K562 (cell line): ENCODE data around the gene XRCC2. TPM values are rescaled to one million over a fixed set of nuclear protein-coding genes. Genes with fewer than 3 reads are reported as not detected.

ENCODE experiments used
- CREB1 ChIP-seq, 2 experiments: sonication (generic) in 1 of 2; formaldehyde crosslinking in 1 of 2; IDR thresholded peaks; 2 replicates each; pipeline versions ENCODE4 v1.6.1 to v1.8.0; 2012 to 2022; ENCODE audit warnings: inconsistent platforms in 1 of 2, mild to moderate bottlenecking in 1 of 2, missing genetic modification reagents in 1 of 2, moderate library complexity in 1 of 2
- DDX20 ChIP-seq: fragments of 450-650 bp; IDR thresholded peaks from 2 replicates; pipeline ENCODE4 v1.6.1; 2016; ENCODE audit warnings: missing genetic modification characterization, low read depth, mild to moderate bottlenecking, missing compliant biosample characterization, moderate library complexity
- GATAD2B ChIP-seq: fragments of 450-650 bp; IDR thresholded peaks from 2 replicates; pipeline ENCODE4 v1.6.1; 2017; ENCODE audit warnings: mild to moderate bottlenecking, borderline replicate concordance
- HMGN3 ChIP-seq: IDR thresholded peaks from 2 replicates; pipeline ENCODE4 v1.6.1; 2011; ENCODE audit warnings: borderline replicate concordance, low read depth, mild to moderate bottlenecking, mixed read lengths, low read length; ENCODE audit not compliant: insufficient read length; ENCODE audit errors: extremely low read depth
- JUN ChIP-seq, 2 experiments: sonication (generic) in 1 of 2; formaldehyde crosslinking in 1 of 2; IDR thresholded peaks; 2 replicates each; pipeline versions ENCODE4 v1.6.1 to v1.8.0; 2012 to 2022; ENCODE audit warnings: borderline replicate concordance in 2 of 2, mild to moderate bottlenecking in 2 of 2, improper control_type of control experiment in 1 of 2, low read depth in 1 of 2, low read length in 1 of 2, missing genetic modification reagents in 1 of 2
- KDM1A ChIP-seq, 2 experiments: fragments of 450-650 bp; IDR thresholded peaks; 2 replicates each; pipeline ENCODE4 v1.6.1; 2016; ENCODE audit warnings: mild to moderate bottlenecking in 2 of 2
- NR1H2 ChIP-seq: sonication (generic); formaldehyde crosslinking; IDR thresholded peaks from 2 replicates; pipeline ENCODE4 v1.4.0; 2020; ENCODE audit warnings: mild to moderate bottlenecking, missing genetic modification reagents
- NR3C1 ChIP-seq: sonication (generic); formaldehyde crosslinking; IDR thresholded peaks from 2 replicates; pipeline ENCODE4 v1.8.1; 2022; ENCODE audit warnings: missing genetic modification reagents
- POLR2AphosphoS5 ChIP-seq: IDR thresholded peaks from 2 replicates; pipeline ENCODE4 v1.6.1; 2011; ENCODE audit warnings: mild to moderate bottlenecking, low read depth, low read length, moderate library complexity; ENCODE audit not compliant: control insufficient read depth, insufficient read depth
- POLR2H ChIP-seq: IDR thresholded peaks from 2 replicates; pipeline ENCODE4 v1.6.1; 2016; ENCODE audit warnings: missing genetic modification characterization, low read depth, mild to moderate bottlenecking, control low read depth, missing compliant biosample characterization, moderate library complexity
- RBM22 ChIP-seq: fragments of 200-400 bp; formaldehyde crosslinking; IDR thresholded peaks from 2 replicates; pipeline ENCODE4 v1.6.1; 2018; ENCODE audit warnings: low read length, low read depth; ENCODE audit not compliant: poor library complexity, severe bottlenecking
- SMAD1 ChIP-seq: fragments of 150-350 bp; IDR thresholded peaks from 2 replicates; pipeline ENCODE4 v1.6.1; 2014; ENCODE audit warnings: low read length, low read depth; ENCODE audit not compliant: partially characterized antibody
- TAF9B ChIP-seq: fragments of 450-650 bp; IDR thresholded peaks from 2 replicates; pipeline ENCODE4 v1.6.1; 2018; ENCODE audit warnings: mild to moderate bottlenecking; ENCODE audit not compliant: partially characterized antibody
- ZNF12 ChIP-seq: sonication (generic); formaldehyde crosslinking; IDR thresholded peaks from 2 replicates; pipeline ENCODE4 v1.4.0; 2020; ENCODE audit warnings: mild to moderate bottlenecking, missing genetic modification reagents
- ZNF512 ChIP-seq: IDR thresholded peaks from 2 replicates; pipeline ENCODE4 v1.6.1; 2016; ENCODE audit warnings: missing genetic modification characterization, missing compliant biosample characterization
- polyA plus RNA-seq, 8 experiments: library from polyadenylated mRNA; depleted of rRNA in 4 of 8; stranded (reverse) in 5 of 8; unstranded in 3 of 8; fragments of >200 nt; fragmentation: Nextera tagmentation in 2 of 8; fragmentation: Illumina TruSeq in 1 of 8; extraction: Ambion mirVana in 2 of 8; extraction: Trizol in 1 of 8; gene quantifications; 2 replicates each; pipeline versions ENCODE4 v1.2.1 to v1.2.3, GENCODE V29; 2011 to 2014; ENCODE audit warnings: inconsistent platforms in 1 of 8, missing spikeins in 1 of 8
- total RNA-seq, 7 experiments: library from RNA; depleted of rRNA in 6 of 7; stranded (reverse); fragments of >200 nt in 6 of 7; fragmentation: Illumina TruSeq in 2 of 7; extraction: Trizol in 2 of 7; gene quantifications; 2 replicates each; pipeline versions ENCODE4 v1.2.1 to v1.2.3, GENCODE V29; 2011 to 2021; ENCODE audit warnings: low replicate concordance in 1 of 7
- TF ChIP-seq, protein P1 (sequence below): fragments of 250-450 bp; sonication (Bioruptor Pico); IDR thresholded peaks from 2 replicates; pipeline ENCODE4 v1.4.0; 2020; ENCODE audit warnings: borderline replicate concordance
- TF ChIP-seq, protein P2 (sequence below): sonication (generic); formaldehyde crosslinking; IDR thresholded peaks from 2 replicates; pipeline ENCODE4 v1.8.0; 2022; ENCODE audit warnings: mild to moderate bottlenecking, low read depth, missing genetic modification reagents
- TF ChIP-seq, protein P3 (sequence below): sonication (generic); formaldehyde crosslinking; IDR thresholded peaks from 2 replicates; pipeline ENCODE4 v1.8.0; 2022; ENCODE audit warnings: missing genetic modification reagents, mild to moderate bottlenecking, moderate library complexity, borderline replicate concordance

XRCC2 gene
- total and polyA plus RNA-seq, 9 of the 15 experiments (the other 6 are each of a cell fraction or from before 2014, with no cell fraction given) = 16.2 to 58.0 (median 39.8) TPM

DNA sequence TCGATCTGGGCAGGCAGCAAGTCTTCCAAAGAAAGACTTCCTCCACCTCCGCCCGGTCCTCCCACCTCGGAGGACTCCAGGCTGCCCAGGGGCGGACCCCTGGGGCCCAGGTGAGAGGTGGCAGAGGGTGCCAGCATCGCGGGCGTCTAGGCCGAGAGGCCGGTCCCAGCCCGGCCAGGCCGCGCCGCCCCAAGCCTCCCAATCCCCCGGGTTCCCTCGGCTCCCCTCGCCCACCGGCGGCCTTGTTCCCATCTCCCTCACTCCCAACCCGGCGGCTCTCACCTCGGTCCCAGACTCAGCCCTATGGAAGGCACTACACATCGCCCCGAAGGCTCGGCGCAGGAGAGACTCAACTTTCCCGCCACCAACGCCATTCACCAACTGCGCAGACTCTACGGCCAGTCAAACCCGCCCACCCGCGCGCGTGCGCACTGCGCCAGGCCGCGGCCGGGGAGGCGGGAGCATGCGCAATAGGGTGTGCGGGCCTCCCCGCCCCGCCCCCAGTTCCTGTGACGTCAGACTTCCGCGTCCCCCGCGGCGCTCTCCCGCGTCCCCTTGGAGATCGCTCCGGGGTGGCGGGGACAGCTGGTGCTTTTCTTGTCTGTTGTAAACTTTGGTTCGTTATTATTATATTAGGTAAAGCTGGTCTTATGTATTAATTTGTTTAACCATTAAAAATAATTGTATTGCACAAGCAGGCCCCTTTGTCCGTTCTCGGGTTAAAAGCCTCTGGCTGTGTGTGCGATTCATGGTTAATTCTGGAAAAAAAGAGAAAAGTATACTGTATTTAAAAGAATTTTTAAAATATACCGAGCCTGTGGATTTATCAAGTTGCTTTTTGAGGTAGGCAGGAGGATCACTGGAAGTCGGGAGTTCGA lies at the start of gene XRCC2 (continued):
- TF ChIP-seq NR1H2 (0 out of 2 replicates have a peak, but pooled peaks have one; percentile 67), NR3C1 (CRISPR knock-in tag) (0 out of 2 replicates have a peak, but pooled peaks have one; percentile 50), JUN (IDR thresholded peaks at IDR 0.05; ENCODE audit: borderline replicate concordance, low read depth, low read length) (no peak; the same call in 1 of the 2 replicates), JUN (CRISPR knock-in tag; IDR thresholded peaks at IDR 0.05; ENCODE audit: borderline replicate concordance) (peak; percentile 21; the same call in 1 of the 2 replicates), RBM22 (peak; percentile 74), HMGN3 (peak; percentile 79), POLR2H (tag) (peak; percentile 97), ZNF512 (tag) (no peak), GATAD2B (peak; percentile 46; the same call in 1 of the 2 replicates), ZNF12 (CRISPR knock-in tag) (peak; percentile 63; the same call in 1 of the 2 replicates), TAF9B (peak; percentile 71), DDX20 (tag) (peak; percentile 25; the same call in 1 of the 2 replicates), KDM1A (IDR thresholded peaks at IDR 0.05) (no peak), SMAD1 (peak; percentile 66), POLR2AphosphoS5 (peak; percentile 98), CREB1 (IDR thresholded peaks at IDR 0.05) (peak; percentile 97), CREB1 (CRISPR knock-in tag; IDR thresholded peaks at IDR 0.05) (peak; percentile 98)
- TF ChIP-seq, protein P1, sequence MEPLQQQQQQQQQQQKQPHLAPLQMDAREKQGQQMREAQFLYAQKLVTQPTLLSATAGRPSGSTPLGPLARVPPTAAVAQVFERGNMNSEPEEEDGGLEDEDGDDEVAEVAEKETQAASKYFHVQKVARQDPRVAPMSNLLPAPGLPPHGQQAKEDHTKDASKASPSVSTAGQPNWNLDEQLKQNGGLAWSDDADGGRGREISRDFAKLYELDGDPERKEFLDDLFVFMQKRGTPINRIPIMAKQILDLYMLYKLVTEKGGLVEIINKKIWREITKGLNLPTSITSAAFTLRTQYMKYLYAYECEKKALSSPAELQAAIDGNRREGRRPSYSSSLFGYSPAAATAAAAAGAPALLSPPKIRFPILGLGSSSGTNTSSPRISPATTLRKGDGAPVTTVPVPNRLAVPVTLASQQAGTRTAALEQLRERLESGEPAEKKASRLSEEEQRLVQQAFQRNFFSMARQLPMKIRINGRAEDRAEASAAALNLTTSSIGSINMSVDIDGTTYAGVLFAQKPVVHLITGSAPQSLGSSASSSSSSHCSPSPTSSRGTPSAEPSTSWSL (CRISPR knock-in tag) = no peak
- TF ChIP-seq, protein P2, sequence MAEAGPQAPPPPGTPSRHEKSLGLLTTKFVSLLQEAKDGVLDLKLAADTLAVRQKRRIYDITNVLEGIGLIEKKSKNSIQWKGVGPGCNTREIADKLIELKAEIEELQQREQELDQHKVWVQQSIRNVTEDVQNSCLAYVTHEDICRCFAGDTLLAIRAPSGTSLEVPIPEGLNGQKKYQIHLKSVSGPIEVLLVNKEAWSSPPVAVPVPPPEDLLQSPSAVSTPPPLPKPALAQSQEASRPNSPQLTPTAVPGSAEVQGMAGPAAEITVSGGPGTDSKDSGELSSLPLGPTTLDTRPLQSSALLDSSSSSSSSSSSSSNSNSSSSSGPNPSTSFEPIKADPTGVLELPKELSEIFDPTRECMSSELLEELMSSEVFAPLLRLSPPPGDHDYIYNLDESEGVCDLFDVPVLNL (CRISPR knock-in tag) = peak; percentile 99
- TF ChIP-seq, protein P3, sequence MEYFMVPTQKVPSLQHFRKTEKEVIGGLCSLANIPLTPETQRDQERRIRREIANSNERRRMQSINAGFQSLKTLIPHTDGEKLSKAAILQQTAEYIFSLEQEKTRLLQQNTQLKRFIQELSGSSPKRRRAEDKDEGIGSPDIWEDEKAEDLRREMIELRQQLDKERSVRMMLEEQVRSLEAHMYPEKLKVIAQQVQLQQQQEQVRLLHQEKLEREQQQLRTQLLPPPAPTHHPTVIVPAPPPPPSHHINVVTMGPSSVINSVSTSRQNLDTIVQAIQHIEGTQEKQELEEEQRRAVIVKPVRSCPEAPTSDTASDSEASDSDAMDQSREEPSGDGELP = peak; percentile 96
